ENCODE data around the gene CDHR3.

DNA sequence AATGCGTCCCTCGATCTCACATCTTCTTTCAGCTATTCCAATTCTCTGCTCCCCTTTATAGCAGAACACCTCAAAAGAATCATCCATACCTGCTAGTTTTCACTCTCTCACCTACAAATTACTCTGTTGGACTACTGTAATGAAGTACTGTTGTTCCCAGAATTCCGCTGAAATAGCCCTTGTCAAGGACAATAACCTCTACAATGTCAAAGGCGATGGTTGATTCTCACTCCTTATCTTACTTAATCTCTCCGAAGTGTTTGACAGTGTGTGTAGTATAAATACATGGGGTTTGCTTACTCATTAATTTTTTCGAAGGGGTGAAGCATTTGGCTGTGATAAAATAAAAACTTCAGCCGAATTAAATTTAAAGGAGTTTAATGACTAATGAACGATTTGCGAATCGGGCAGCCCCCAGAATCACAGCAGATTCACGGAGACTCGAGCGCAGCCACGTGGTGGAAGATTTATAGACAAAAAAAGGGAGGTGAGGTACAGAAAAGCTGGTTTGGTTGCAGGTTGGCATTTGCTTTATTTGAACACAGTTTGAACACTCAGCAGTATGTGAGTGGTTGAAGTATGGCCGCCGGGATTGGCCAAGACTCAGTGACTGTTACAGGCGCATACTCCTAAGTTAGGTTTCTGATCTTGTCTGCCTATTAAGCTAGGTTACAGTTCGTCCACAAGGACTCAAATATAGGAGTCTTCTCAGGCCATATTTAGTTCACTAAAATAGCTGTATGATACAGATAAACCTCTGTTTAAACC, 119.2 kb downstream of the CDHR3 start:
- TF ChIP-seq CTCF (IDR thresholded peaks at IDR 0.05) (no peak), POLR2A (IDR thresholded peaks at IDR 0.05) (no peak)
